Measurements from ENCODE around the gene ROCK2. TPM values are rescaled to one million over a fixed set of nuclear protein-coding genes. Genes with fewer than 3 reads are reported as not detected.

Gene ROCK2
- total and polyA plus RNA-seq, 7 donors: 12.1 to 84.4 (median 60.8) TPM

- intact Hi-C loops (cut with DNase I): no loop called here
- no peak for TF ChIP-seq CTCF (IDR thresholded peaks at IDR 0.05)
- Histone ChIP-seq H3K4me1 (peaks cover 48% of the 10 kb centered on the region), H3K27me3 (ENCODE audit: insufficient read depth in 3 of 3, low read length in 2 of 3) (no peaks in the 10 kb centered on the region), H3K9me3 (no peaks in the 10 kb centered on the region), H3K27ac (no peak overlapping the region), H3K36me3 (ENCODE audit: insufficient read depth in 1 of 2, low read depth in 1 of 2) (no peaks in the 10 kb centered on the region), H3K4me3 (no peak overlapping the region)
- ATAC-seq: no peak
- DNase-seq: no peak
- 83 to 92% (median 90%) methylated on average over 2 of the region's 2 CpGs for WGBS, 3 donors
Observed at GRCh38 chr2:11337909-11338308, 6.5 kb downstream of the ROCK2 start.

GRCh38 chr2:11336189-11336588 lies 8.2 kb downstream of the ROCK2 start:
- H3K4me1 ChIP-seq: peaks cover 45% of the 10 kb centered on the region
- H3K36me3 ChIP-seq (ENCODE audit: insufficient read depth in 1 of 2, low read depth in 1 of 2): no peaks in the 10 kb centered on the region
- H3K9me3 ChIP-seq: no peaks in the 10 kb centered on the region
- H3K4me3 ChIP-seq: no peak overlapping the region
- no peak for DNase-seq
- no peak for ATAC-seq
- no peak overlapping the region for H3K27ac ChIP-seq
- intact Hi-C loops (cut with DNase I): no loop called here
- WGBS, 3 donors: 96 to 100% (median 97%) methylated on average over 1 of the region's 1 CpG
- H3K27me3 ChIP-seq (ENCODE audit: insufficient read depth in 3 of 3, low read length in 2 of 3): no peaks in the 10 kb centered on the region
- no peak for TF ChIP-seq CTCF (IDR thresholded peaks at IDR 0.05)

- intact Hi-C loops (cut with DNase I): no loop called here
- peak overlapping the region; percentile 26 for H3K27ac ChIP-seq
- no peak for TF ChIP-seq CTCF (IDR thresholded peaks at IDR 0.05)
- H3K27me3 ChIP-seq (ENCODE audit: insufficient read depth in 3 of 3, low read length in 2 of 3): no peaks in the 10 kb centered on the region
- DNase-seq (no peak), ATAC-seq (no peak)
- H3K4me3 ChIP-seq: no peak overlapping the region
- peaks cover 46% of the 10 kb centered on the region for H3K4me1 ChIP-seq
- H3K36me3 ChIP-seq (ENCODE audit: insufficient read depth in 1 of 2, low read depth in 1 of 2): no peaks in the 10 kb centered on the region
- WGBS, 3 donors: 50 to 80% (median 54%) methylated on average over 2 of the region's 2 CpGs
- H3K9me3 ChIP-seq: no peaks in the 10 kb centered on the region
Observed at GRCh38 chr2:11333427-11334183, 10.8 kb downstream of the ROCK2 start.

GRCh38 chr2:11332596-11332995 lies 11.8 kb downstream of the ROCK2 start:
- no peak for DNase-seq
- Histone ChIP-seq H3K36me3 (ENCODE audit: insufficient read depth in 1 of 2, low read depth in 1 of 2) (no peaks in the 10 kb centered on the region), H3K4me3 (peak overlapping the region; percentile 4), H3K27me3 (ENCODE audit: insufficient read depth in 3 of 3, low read length in 2 of 3) (no peaks in the 10 kb centered on the region), H3K4me1 (peaks cover 47% of the 10 kb centered on the region), H3K27ac (peak overlapping the region; percentile 17), H3K9me3 (no peaks in the 10 kb centered on the region)
- TF ChIP-seq CTCF (IDR thresholded peaks at IDR 0.05): no peak
- no peak for ATAC-seq
- intact Hi-C loops (cut with DNase I): no loop called here
- 95 to 98% (median 96%) methylated on average over 1 of the region's 1 CpG for WGBS, 3 donors
